ENCODE data around the gene EYS. TPM values are rescaled to one million over a fixed set of nuclear protein-coding genes. Genes with fewer than 3 reads are reported as not detected.

EYS gene
- total RNA-seq, 1 experiment from 2014 or later, result not detected

DNA sequence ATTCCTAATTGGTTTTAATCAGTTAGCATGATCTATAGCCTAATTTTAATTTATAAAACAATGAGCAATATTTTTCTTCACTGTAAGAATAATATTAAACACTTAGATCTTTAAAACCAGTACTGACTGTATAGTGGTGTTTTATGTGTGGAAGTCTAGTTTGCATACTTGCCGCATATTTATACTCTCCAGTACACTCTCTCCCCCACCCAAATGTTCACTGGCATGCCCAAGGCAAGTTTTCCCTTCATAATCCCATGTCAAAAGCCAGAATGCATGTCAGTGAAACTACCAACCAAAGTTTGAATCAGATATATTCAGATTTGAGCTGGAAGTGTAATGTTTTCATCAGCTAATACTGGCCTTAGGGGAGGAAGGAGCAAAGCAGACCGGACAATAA, 1565.3 kb downstream of the EYS start:
- H3K36me3 Mint-ChIP-seq (ENCODE audit: insufficient read depth in 1 of 3, low read depth in 3 of 3), result no peaks in the 10 kb centered on the region
- H3K18ac ChIP-seq (ENCODE audit: insufficient read length, low read depth, low read length), result no peak overlapping the region
- H3K4me1 ChIP-seq (ENCODE audit: insufficient read depth, low read length), result no peaks in the 10 kb centered on the region
- H2BK12ac ChIP-seq (ENCODE audit: insufficient read length, low read depth, low read length), result no peak overlapping the region
- H2BK20ac ChIP-seq (ENCODE audit: low read depth, low read length, poor library complexity, severe bottlenecking), result no peak overlapping the region
- H4K91ac ChIP-seq (ENCODE audit: insufficient read length, low read depth, low read length), result no peak overlapping the region
- no peak overlapping the region for H2BK15ac ChIP-seq (ENCODE audit: low read depth, low read length)
- no peaks in the 10 kb centered on the region for H3K23me2 ChIP-seq (ENCODE audit: insufficient read length, low read depth, low read length, poor library complexity, severe bottlenecking)
- peak overlapping the region in 1 of 3 experiments; percentile 24; a peak in 2 of 7 replicates for H3K27ac Mint-ChIP-seq
- H3K9ac ChIP-seq (ENCODE audit: extremely low read depth, insufficient read length, low read length), result no peak overlapping the region
- H3K9me3 Mint-ChIP-seq, result no peaks in the 10 kb centered on the region
- H3K9me3 ChIP-seq (ENCODE audit: control insufficient read depth, low read depth, low read length), result no peaks in the 10 kb centered on the region
- no peak overlapping the region for H3K4me3 Mint-ChIP-seq
- H3K79me2 ChIP-seq (ENCODE audit: insufficient read depth, low read length), result no peaks in the 10 kb centered on the region
- no peaks in the 10 kb centered on the region for H4K20me1 ChIP-seq (ENCODE audit: control insufficient read depth, insufficient read depth, insufficient read length)
- TF ChIP-seq, protein P1, sequence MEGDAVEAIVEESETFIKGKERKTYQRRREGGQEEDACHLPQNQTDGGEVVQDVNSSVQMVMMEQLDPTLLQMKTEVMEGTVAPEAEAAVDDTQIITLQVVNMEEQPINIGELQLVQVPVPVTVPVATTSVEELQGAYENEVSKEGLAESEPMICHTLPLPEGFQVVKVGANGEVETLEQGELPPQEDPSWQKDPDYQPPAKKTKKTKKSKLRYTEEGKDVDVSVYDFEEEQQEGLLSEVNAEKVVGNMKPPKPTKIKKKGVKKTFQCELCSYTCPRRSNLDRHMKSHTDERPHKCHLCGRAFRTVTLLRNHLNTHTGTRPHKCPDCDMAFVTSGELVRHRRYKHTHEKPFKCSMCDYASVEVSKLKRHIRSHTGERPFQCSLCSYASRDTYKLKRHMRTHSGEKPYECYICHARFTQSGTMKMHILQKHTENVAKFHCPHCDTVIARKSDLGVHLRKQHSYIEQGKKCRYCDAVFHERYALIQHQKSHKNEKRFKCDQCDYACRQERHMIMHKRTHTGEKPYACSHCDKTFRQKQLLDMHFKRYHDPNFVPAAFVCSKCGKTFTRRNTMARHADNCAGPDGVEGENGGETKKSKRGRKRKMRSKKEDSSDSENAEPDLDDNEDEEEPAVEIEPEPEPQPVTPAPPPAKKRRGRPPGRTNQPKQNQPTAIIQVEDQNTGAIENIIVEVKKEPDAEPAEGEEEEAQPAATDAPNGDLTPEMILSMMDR (conservative IDR thresholded peaks at IDR 0.05), result no peak
- no peak overlapping the region for H3K4ac ChIP-seq (ENCODE audit: low read depth, low read length)
- H3K4me1 Mint-ChIP-seq, result no peaks in the 10 kb centered on the region
- H3K79me1 ChIP-seq (ENCODE audit: insufficient read depth, low read depth, low read length, poor library complexity, severe bottlenecking), result no peaks in the 10 kb centered on the region
- H3K4me2 ChIP-seq (ENCODE audit: insufficient read depth, insufficient read length, low read length), result no peak overlapping the region
- H3K27me3 Mint-ChIP-seq (ENCODE audit: low read depth), result no peaks in the 10 kb centered on the region; the same call in none of the 2 replicates
- H3K27me3 ChIP-seq (ENCODE audit: insufficient read depth, low read length), result no peaks in the 10 kb centered on the region
- H4K5ac ChIP-seq (ENCODE audit: insufficient read length, low read depth, low read length), result no peak overlapping the region
- H2AK5ac ChIP-seq (ENCODE audit: insufficient read length, low read length), result no peak overlapping the region
- H2BK120ac ChIP-seq (ENCODE audit: low read depth, low read length, poor library complexity, severe bottlenecking), result no peak overlapping the region
- no peak overlapping the region for H2AFZ ChIP-seq (ENCODE audit: low read length)
- no peak overlapping the region for H3K14ac ChIP-seq (ENCODE audit: insufficient read depth, low read length)
- no peak overlapping the region for H3K23ac ChIP-seq (ENCODE audit: insufficient read length, low read depth, low read length)
- H3K56ac ChIP-seq (ENCODE audit: insufficient read length, low read depth, low read length), result no peak overlapping the region
- no peak overlapping the region for H2BK5ac ChIP-seq (ENCODE audit: insufficient read length, low read length)
- no peak for DNase-seq
- no peak overlapping the region for H4K8ac ChIP-seq (replicated peaks; ENCODE audit: insufficient read length, low read depth, low read length)
- H3T11ph ChIP-seq (ENCODE audit: low read length), result no peak overlapping the region
- WGBS (ENCODE audit: extremely low coverage, insufficient read length, low lambda C conversion rate), result no CpG with 5 or more reads among the region's 2 CpGs
- H3K27ac ChIP-seq (ENCODE audit: insufficient read length, low read depth, low read length), result no peak overlapping the region
